ENCODE results near the gene GLCE. TPM values are rescaled to one million over a fixed set of nuclear protein-coding genes. Genes with fewer than 3 reads are reported as not detected.
"Not testable (repeated sequence)": the region's sequence is repeated elsewhere in the genome, so short reads cannot be mapped to it uniquely, and the experiment has no call there.

GLCE gene
- total RNA-seq, 4 donors from 2014 or later, result 11.6 to 20.3 (median 16.0) TPM

DNA sequence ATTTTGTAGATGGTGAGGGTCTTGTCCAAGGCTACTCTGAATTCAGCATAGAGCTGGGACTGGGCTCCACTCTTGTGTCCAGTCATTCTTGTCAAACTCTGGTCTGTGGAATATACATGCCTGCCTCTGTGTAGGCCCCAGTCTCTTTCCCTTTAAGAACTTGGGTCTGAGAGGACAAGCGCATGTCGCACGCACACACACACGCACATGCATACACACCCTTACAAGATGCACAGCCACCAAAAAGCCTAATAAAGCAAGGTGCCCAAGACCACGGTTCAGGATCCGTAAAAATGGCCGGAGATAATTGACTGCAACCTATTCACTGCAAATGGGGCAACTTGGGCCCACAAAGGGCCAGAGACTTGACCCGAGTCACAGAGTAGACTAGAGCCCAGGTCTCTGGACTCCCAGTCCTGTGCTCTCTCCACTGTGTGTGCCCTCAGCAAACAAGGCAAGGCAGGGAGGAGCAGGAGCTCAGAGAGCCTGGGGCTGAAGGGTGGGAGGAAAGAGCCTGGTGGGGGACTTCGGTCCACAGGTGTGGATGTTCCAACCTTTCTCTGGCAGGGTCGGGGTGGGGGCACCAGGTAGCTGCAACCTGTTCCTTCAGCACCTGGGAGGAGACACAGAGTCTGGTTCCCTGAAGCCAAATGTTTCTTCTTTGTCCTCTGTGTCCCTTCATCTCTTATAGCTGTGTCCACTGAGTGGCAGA, 137.4 kb downstream of the GLCE start:
- H3K4me3 ChIP-seq, result no peak overlapping the region
- no peaks in the 10 kb centered on the region for H3K36me3 ChIP-seq
- WGBS, 2 donors, result 88 to 90% methylated on average over 10 of the region's 10 CpGs
- TF ChIP-seq POLR2A (IDR thresholded peaks at IDR 0.05) (no peak), EP300 (IDR thresholded peaks at IDR 0.05) (no peak)
- TF ChIP-seq, protein P1, sequence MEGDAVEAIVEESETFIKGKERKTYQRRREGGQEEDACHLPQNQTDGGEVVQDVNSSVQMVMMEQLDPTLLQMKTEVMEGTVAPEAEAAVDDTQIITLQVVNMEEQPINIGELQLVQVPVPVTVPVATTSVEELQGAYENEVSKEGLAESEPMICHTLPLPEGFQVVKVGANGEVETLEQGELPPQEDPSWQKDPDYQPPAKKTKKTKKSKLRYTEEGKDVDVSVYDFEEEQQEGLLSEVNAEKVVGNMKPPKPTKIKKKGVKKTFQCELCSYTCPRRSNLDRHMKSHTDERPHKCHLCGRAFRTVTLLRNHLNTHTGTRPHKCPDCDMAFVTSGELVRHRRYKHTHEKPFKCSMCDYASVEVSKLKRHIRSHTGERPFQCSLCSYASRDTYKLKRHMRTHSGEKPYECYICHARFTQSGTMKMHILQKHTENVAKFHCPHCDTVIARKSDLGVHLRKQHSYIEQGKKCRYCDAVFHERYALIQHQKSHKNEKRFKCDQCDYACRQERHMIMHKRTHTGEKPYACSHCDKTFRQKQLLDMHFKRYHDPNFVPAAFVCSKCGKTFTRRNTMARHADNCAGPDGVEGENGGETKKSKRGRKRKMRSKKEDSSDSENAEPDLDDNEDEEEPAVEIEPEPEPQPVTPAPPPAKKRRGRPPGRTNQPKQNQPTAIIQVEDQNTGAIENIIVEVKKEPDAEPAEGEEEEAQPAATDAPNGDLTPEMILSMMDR (IDR thresholded peaks at IDR 0.05), result no peak
- peaks cover 0 to 17% (median 7%) of the 10 kb centered on the region in 4 donors for H3K4me1 ChIP-seq
- peaks cover 0 to 51% of the 10 kb centered on the region in 2 donors for H3K27me3 ChIP-seq
- H3K27ac ChIP-seq, result peak overlapping the region in 1 of 4 donors; percentile 45
- no peak for DNase-seq (ENCODE audit: low spot score in 2 of 2)
- no peaks in the 10 kb centered on the region for H3K9me3 ChIP-seq

DNA sequence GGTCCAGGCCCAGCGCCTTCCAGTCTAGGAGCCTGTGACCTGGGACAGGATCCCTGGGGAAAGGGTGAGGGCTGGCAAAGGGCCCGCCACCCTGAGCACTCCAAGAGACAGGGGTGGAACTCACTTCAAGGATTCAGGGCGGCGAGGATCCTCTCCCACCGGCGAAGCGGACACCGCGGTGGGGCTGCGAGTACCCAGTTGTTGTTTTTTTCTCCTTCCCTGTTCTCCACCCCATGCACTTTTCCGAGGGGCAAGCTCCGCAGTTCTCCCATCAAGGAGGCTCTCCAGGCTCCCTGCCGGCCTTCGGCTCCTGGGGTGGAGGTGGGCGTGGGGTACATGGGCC, 137.9 kb downstream of the GLCE start:
- Histone ChIP-seq H3K4me3 (peak overlapping the region in 2 of 4 donors; percentile 38 to 46), H3K27me3 (peaks cover 0 to 51% of the 10 kb centered on the region in 2 donors)
- TF ChIP-seq EP300 (IDR thresholded peaks at IDR 0.05), result no peak
- no peak for TF ChIP-seq POLR2A (IDR thresholded peaks at IDR 0.05)

DNA sequence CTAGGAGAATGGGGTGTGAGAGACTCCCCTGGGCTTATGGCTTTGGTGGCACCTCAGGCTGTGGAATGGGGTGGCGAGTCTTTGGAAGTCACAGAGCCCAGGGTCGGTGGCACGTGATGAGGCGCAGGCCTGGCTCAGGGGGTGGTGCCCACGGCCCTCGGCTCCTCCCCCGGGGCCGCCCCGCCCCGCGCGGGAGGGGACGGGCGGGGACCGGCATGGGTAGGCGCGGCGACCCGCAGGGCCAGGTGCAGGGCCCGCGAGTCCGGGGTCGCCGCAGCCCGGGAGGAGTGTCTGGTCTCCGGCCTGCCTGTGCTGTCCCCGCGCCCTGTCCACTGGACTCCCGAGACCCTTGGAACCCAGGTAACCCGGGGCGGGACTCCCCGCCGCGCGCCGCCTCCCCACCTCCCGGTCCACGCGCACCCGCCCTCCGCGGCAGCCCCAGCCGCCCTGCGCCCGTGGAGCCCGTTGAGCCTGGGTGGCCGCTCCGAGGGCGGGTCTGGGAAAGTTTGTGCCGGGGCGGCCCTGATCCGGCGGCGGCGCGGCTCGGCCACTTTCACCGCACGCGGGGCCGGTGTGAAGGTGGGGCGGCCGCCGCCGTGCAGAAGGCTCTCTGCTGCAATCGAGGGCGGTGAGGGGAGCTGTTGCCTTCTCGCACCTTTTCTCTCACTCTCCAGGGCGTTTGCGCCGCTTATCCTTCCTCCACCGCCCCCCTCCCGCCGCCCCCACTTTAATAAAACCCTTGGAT, 138.4 kb downstream of the GLCE start, which contains the start of gene PAQR5:
Gene PAQR5 (plus strand): TSS at position 216 of the 745 bp plus-strand sequence. CDS start 61,169 bp downstream, outside the sequence.
- TF ChIP-seq, protein P1 (IDR thresholded peaks at IDR 0.05), result no peak
- TF ChIP-seq POLR2A (IDR thresholded peaks at IDR 0.05), result peak in 1 of 2 donors; percentile 25
- H3K4me3 ChIP-seq, result peak within 1 kb of the TSS; percentile 38 to 46 (median 44)
- 0 to 2% methylated on average over 13 to 30 of the region's 74 CpGs for WGBS, 2 donors
- H3K4me1 ChIP-seq, result peaks cover 0 to 17% (median 7%) of the 10 kb centered on the region in 4 donors
- H3K36me3 ChIP-seq, result no peaks in the 10 kb centered on the region
- no peaks in the 10 kb centered on the region for H3K9me3 ChIP-seq
- peak within 1 kb of the TSS in 2 of 4 donors; percentile 43 to 45 for H3K27ac ChIP-seq
- H3K27me3 ChIP-seq, result peaks cover 0 to 51% of the 10 kb centered on the region in 2 donors
- no peak for DNase-seq (ENCODE audit: low spot score in 2 of 2)

More for the DNA sequence above, 137.9 kb downstream of the GLCE start:
- H3K27ac ChIP-seq, result peak overlapping the region in 2 of 4 donors; percentile 0 to 45
- DNase-seq (ENCODE audit: low spot score in 2 of 2), result no peak
- H3K9me3 ChIP-seq, result no peaks in the 10 kb centered on the region
- WGBS, 2 donors, result 45 to 47% methylated on average over 15 of the region's 15 CpGs
- peaks cover 0 to 17% (median 7%) of the 10 kb centered on the region in 4 donors for H3K4me1 ChIP-seq
- no peaks in the 10 kb centered on the region for H3K36me3 ChIP-seq

DNA sequence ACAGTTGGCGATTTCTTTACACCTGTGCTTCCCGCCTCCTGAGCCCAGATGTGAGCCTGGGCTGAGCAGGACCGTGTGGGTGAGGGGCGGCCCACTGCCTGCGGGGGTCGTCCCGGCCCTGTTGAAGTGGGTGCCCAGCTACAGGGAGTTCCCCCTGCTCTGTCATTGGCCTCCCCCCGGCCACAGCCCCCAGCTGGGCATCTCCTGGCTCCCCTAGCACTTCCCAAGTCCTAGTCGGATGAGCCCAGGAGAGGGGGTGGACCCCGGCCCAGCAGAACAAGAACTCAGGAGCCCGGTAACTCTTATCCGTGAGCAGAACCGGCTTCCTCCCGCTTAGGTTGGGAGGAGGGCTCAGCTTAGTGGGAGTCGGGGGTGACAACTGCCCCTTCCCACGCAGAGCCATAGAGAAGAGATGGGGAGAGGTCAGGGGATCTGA, 139.0 kb downstream of the GLCE start:
- Histone ChIP-seq H3K4me3 (peak overlapping the region; percentile 38 to 46 (median 44)), H3K4me1 (peaks cover 0 to 17% (median 7%) of the 10 kb centered on the region in 4 donors), H3K9me3 (no peaks in the 10 kb centered on the region), H3K27me3 (peaks cover 0 to 51% of the 10 kb centered on the region in 2 donors), H3K27ac (peak overlapping the region in 2 of 4 donors; percentile 43 to 45), H3K36me3 (no peaks in the 10 kb centered on the region)
- TF ChIP-seq EP300 (IDR thresholded peaks at IDR 0.05) (no peak), POLR2A (IDR thresholded peaks at IDR 0.05) (no peak)
- TF ChIP-seq, protein P1 (IDR thresholded peaks at IDR 0.05), result no peak
- no peak for DNase-seq (ENCODE audit: low spot score in 2 of 2)
- 19 to 31% methylated on average over 9 to 16 of the region's 16 CpGs for WGBS, 2 donors

DNA sequence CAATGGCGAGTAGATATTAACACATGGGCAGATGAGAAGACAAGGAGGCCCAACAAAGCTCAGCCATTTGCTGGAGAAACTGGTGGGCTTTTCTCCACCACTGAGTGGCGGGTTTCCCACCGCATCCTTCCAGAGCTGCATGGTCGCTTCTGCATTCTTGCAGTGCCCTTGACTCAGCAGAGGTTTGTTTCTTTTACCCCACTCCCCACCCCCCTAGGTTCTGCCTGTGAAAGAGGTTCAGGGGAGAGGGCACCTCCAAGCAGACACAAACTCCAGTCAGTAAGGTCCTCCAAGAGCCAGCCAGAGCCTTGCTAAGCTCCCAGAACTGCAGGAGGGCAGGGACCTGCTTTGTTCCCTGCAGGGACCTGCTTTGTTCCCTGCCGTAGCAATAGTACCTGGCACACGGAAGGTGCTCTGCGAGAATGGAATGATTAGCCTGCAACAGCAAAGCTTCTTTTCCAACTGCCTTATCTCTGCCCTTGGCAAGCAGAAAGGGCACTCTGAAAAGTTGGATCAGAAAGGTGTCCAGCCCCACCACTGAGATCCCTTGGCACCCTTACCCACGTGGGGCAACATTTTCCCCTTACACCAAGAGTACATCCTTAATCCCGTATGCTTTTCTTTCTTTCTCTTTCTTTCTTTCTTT, 139.6 kb downstream of the GLCE start:
- peak overlapping the region in 1 of 4 donors; percentile 46 for H3K4me3 ChIP-seq
- H3K27ac ChIP-seq, result no peak overlapping the region
- no peak for DNase-seq (ENCODE audit: low spot score in 2 of 2)
- peaks cover 0 to 17% (median 7%) of the 10 kb centered on the region in 4 donors for H3K4me1 ChIP-seq
- 48 to 62% methylated on average over 7 to 9 of the region's 9 CpGs for WGBS, 2 donors
- no peaks in the 10 kb centered on the region for H3K9me3 ChIP-seq
- H3K27me3 ChIP-seq, result peaks cover 0 to 51% of the 10 kb centered on the region in 2 donors
- no peaks in the 10 kb centered on the region for H3K36me3 ChIP-seq
- TF ChIP-seq POLR2A (IDR thresholded peaks at IDR 0.05) (no peak), EP300 (IDR thresholded peaks at IDR 0.05) (no peak)
- TF ChIP-seq, protein P1 (IDR thresholded peaks at IDR 0.05), result no peak

DNA sequence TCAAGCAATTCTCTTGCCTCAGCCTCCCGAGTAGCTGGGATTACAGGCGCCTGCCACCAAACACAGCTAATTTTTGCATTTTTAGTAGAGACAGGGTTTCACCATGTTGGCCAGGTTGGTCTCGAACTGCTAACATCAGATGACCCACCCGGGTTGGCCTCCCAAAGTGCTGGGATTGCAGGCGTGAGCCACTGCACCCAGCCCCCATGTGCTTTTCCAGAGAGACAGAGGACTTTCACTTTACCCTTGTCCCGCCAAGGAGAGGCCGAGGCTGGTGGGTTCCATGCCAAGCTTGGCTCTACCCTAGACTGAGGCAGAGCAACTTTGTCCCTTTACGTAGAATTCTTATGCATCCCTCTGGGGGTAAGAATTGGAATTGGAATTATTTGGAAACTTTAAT, 140.7 kb downstream of the GLCE start:
- not testable (repeated sequence) for H3K9me3 ChIP-seq; H3K36me3 ChIP-seq; H3K27ac ChIP-seq; DNase-seq (ENCODE audit: low spot score in 2 of 2); H3K4me3 ChIP-seq
- peaks cover 0 to 51% of the 10 kb centered on the region in 2 donors for H3K27me3 ChIP-seq
- peaks cover 0 to 21% (median 7%) of the 10 kb centered on the region in 4 donors for H3K4me1 ChIP-seq
- 88 to 90% methylated on average over 8 of the region's 8 CpGs for WGBS, 2 donors

DNA sequence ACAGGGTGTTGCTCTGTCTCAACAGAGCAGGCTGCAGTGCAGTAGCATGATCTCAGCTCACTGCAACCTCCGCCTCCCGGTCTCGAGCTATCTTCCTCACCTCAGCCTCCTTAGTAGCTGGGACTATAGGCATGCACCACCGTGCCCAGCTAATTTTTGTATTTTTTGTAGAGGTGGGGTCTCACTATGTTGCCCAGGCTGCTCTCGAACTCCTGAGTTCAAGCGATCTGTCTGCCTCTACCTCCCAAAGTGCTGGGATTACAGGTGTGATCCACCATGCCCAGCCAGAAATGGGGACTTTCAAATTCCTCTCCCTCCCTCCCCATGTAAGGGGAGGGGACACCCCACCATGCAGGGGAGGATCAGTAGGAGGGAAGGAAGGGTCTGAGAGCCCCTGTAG, 141.7 kb downstream of the GLCE start:
- not testable (repeated sequence) for H3K9me3 ChIP-seq; H3K36me3 ChIP-seq; H3K27ac ChIP-seq; H3K4me3 ChIP-seq; DNase-seq (ENCODE audit: low spot score in 2 of 2)
- Histone ChIP-seq H3K27me3 (peaks cover 0 to 45% of the 10 kb centered on the region in 2 donors), H3K4me1 (peaks cover 0 to 21% (median 7%) of the 10 kb centered on the region in 4 donors)
- 90% methylated on average over 6 of the region's 6 CpGs for WGBS, 2 donors
